HG03066 (cell line): ENCODE data around the gene RASSF5.

ENCODE experiments used
- ATAC-seq: cut with Tn5 transposase; IDR thresholded peaks from one replicate; pipeline ENCODE4 v1.9.1; 2021; ENCODE audit warnings: low read depth; ENCODE audit not compliant: unreplicated experiment

Gene RASSF5

DNA sequence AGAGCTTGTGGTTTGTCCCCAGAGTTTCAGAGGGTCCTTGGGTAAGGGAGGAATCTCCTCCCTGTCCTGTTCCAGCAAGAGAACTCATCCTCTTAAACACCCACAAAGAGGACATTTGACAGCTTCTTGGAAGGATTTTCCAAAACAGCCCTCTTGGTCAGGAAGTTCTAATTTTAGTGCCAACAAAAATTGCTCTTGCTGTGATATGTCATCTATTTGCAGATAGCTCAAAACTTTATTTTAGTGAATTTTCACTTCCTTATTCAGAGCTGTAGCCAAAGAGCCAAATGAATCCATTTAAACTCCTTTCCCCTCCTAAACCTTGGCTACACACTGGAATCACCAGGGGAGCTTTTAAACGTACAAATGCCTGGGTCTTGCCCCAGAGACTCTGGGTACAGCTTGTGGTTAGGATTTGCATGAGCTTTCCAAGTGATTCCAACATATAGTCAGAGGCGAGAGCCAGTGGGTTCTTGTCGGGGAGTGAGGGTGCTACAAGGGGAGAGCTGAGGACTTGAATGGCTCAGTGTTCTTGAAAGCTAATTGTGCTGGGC, 11.8 kb upstream of the RASSF5 start:
- ATAC-seq, result peak; percentile 45

GRCh38 chr1:206496131-206496793, 11.1 kb upstream of the RASSF5 start:
- peak; percentile 63 for ATAC-seq

- ATAC-seq, result no peak
Observed at GRCh38 chr1:206497363-206497762, 10.0 kb upstream of the RASSF5 start.

DNA sequence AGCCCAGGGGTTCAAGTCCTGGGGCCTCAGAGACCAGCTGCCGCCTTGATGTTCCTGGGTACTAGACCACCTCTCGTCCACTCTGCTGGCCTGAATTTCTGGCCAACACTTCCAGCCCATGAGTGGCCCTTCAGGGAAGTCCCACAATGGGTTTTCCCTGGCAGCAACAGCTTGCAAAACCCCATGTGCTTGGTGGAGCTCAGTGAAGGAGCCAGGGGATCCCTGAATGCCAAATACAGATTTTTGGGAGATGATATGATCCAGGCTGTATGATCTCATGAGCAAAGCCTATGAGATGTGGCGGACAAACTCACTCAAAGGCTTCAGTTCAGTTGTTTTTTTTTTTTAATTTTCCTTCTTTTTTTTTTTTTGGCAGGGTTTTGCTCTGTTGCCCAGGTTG, 9.6 kb upstream of the RASSF5 start:
- ATAC-seq, result no peak

DNA sequence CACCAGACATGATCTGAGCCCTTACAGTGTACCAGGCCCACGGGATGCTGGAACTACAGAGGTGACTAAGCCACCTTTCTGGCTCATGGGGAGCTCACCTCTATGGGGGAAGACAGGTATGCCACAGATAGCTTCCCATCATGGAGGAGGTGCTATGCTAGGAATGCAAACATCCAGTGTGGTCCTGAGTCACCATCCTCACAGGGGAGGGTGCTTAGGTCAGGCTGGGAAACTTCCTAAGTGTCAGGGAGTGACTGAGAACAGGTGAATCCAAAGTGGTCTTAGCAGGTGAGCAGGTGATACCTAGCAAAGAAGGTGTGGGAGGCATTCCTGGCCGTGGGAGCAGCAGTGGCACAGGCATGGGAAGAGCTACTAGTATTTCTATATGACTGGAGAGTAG, 8.6 kb upstream of the RASSF5 start:
- ATAC-seq, result no peak

DNA sequence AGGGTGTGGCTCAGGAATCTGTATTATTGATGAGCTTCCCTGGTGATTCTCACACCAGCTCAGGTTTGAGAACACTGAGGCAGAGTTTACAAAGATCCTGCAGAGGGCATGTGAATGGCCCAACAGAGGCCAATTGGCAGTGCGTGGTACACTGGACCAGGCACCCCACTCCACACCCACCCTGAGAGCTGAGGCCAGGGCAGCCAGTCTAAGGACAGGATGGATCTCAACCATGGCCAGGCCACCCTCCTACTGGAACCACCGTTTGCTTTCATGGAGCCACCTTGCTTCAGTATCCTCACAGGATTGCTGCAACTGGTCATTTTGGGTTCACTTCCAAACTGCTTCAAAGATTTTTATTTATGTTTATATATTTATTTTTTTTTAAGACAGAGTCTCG, 7.3 kb upstream of the RASSF5 start:
- ATAC-seq, result no peak

DNA sequence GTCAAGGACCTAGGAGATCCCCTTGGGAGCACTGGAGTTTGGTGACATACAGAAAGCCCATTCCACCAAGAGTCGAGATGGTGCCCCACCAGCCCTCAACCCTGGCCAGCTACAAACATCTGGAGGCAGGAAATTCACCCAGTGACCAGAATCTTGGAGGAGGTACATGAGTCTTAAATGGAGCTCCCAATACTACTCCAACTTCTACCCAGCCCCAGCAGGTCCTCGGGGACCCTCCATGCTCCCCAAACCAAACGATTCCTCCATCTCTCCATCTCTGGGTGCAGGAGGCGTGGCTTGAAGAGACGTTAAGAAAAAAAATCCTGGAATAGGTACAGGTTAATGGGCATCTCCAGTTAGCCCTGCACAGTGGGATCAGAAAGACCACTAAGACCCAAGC, 5.5 kb upstream of the RASSF5 start:
- no peak for ATAC-seq

GRCh38 chr1:206502403-206502802, 4.9 kb upstream of the RASSF5 start:
- no peak for ATAC-seq

DNA sequence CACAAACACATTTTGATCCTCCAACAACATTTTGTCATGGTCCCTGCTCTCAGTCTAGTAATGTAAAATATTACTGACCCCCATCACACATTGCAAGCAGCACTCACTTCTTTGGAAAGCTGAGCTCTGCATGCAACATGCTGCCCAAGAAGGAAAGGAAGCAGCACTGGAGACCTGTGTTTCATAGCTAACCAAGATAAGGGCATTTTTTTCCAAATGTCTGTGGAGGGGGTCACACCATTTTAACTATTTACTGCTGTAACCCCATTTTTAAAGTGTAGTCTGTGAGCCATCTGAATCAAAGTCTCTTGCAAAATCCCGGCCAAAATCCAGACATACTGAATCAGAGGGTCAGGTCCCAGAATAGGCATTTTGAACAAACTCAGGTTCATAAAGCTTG, 4.5 kb upstream of the RASSF5 start:
- no peak for ATAC-seq

- ATAC-seq, result peak; percentile 54
Observed at GRCh38 chr1:206503591-206504362, 3.6 kb upstream of the RASSF5 start.

GRCh38 chr1:206504363-206504713, 3.0 kb upstream of the RASSF5 start:
- ATAC-seq, result no peak

DNA sequence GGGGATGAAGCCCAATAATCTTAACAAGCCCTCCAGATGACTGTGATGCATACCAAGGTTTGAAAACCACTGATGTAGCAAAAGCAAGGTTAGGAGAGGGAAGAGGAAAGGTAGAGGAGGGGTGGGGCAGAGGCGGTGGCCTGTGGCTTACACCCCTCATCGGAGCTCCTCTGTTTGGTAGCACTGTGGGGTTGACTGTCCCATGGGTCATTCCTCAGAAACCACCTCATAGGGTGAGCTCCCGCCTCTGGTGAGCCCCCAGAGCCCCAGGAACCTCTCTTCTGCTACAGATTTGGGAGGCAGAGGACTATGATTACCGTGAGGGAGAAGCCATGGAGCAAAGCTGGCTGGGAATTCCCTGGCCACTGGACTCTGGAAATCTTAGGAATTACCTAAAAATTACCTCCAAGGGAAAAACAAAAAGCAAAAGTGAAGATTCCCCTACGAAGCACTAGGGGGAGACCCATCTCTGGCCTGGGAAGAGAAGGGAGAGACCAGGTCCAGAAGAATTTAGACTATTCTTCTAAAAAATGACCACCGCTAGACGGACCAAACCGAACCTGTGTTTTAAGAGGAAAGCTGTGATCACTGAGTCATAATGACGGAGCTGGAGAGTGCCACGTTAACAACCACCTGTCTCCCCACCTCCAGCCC, 1.5 kb upstream of the RASSF5 start:
- no peak for ATAC-seq

GRCh38 chr1:206506405-206507283, 687 bp upstream of the RASSF5 start:
- peak; percentile 29 for ATAC-seq

GRCh38 chr1:206508130-206508889, 979 bp downstream of the RASSF5 start:
- no peak for ATAC-seq

- ATAC-seq, result no peak
Observed at GRCh38 chr1:206508956-206509355, 1.6 kb downstream of the RASSF5 start.

GRCh38 chr1:206509612-206510257, 2.4 kb downstream of the RASSF5 start:
- no peak for ATAC-seq

GRCh38 chr1:206510371-206510770, 3.0 kb downstream of the RASSF5 start:
- ATAC-seq, result no peak

DNA sequence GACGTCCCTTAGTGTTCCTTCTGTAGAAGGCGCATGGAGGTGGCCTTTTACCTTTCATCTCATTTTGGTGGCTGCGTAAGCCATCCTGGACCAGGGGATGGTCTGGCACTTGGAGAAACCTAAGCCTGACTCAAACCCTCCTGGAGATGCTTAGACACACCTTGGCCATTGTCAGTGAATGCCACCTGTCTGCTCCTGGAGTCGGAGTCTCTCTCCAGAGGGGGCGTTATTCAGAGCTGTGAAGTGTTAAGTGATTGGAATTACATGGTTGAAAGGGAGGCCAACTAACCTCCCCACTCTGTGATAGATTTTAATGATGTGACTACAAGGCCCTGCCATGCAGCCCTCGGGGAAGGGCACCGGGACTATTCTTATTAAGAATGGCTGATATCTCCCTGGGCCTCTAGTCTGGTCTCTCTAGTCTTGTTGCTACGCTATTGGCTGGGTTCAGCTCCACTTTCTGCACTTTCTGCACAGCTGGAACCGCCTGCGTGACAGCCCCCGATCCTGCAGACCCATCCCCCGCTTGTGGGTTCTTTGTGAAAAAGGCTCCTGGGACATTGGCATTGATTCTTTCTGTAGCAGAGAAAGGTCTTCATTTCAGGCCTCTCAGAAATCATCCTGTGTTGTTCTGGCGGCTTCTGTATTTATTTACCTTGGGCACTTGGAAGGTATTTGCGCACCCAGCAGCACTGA, 4.2 kb downstream of the RASSF5 start:
- no peak for ATAC-seq
